AG09319 (cell line): Measurements from ENCODE around the gene GNG7.

Source experiments
- DNase-seq: peaks from one replicate; pipeline ENCODE4 v3.0.0-alpha.2; 2010; ENCODE audit warnings: low read depth; ENCODE audit errors: extremely low read depth
- TF ChIP-seq, protein P1 (sequence below): IDR thresholded peaks from 2 replicates; pipeline ENCODE4 v1.5.1; 2011; ENCODE audit warnings: low read depth, mild to moderate bottlenecking, inconsistent platforms, low read length, moderate library complexity

The GNG7 gene

DNA sequence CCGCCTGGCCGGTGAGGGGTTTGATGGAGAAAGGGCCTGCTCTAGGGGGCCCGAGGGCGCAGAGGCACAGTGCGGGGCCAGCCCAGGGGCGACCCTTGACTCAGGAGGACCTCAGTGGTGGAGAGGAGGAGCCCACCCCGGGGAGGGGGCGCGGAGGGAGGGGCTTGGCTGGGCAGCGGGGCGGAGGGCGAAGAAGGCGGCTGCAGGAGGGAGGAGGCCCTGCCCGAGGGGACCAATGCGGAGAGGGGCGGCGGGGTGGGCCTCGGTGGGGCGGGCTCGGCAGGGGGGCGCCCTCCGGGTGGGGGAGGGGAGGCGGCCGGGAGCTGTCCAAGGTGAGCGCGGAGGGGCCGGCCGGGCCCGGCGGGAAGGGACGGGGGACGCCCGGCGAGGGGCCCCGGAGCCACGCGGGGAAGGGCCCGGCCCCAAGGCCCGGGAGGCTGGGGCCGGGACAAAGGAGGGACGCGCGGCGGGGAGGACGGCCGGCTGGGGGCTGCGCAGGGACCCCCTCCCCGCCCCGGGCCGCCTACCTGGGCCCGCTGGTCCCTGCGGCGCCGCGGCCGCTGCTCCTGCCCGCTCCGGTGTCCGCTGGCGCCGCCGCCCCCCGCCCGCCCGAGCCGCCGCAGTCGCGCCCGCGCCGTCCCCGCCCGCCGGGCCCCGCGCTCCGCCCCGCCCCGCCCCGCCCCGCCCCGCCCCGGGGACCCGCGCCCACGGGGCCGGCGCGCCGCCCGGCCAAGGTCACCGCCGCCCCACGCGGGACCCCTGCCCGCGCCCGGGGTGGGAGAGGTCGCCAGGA lies 18.5 kb upstream of the GNG7 start, which contains the start of gene DIRAS1:
Gene DIRAS1 (minus strand): TSS at position 596 of the 793 bp plus-strand sequence. CDS start 3,566 bp downstream, outside the sequence.
- DNase-seq = no peak
- TF ChIP-seq, protein P1, sequence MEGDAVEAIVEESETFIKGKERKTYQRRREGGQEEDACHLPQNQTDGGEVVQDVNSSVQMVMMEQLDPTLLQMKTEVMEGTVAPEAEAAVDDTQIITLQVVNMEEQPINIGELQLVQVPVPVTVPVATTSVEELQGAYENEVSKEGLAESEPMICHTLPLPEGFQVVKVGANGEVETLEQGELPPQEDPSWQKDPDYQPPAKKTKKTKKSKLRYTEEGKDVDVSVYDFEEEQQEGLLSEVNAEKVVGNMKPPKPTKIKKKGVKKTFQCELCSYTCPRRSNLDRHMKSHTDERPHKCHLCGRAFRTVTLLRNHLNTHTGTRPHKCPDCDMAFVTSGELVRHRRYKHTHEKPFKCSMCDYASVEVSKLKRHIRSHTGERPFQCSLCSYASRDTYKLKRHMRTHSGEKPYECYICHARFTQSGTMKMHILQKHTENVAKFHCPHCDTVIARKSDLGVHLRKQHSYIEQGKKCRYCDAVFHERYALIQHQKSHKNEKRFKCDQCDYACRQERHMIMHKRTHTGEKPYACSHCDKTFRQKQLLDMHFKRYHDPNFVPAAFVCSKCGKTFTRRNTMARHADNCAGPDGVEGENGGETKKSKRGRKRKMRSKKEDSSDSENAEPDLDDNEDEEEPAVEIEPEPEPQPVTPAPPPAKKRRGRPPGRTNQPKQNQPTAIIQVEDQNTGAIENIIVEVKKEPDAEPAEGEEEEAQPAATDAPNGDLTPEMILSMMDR = no peak

- DNase-seq = no peak
- TF ChIP-seq, protein P1 = no peak
These were observed 17.7 kb upstream of the GNG7 start for GRCh38 chr19:2719920-2720776.

DNA sequence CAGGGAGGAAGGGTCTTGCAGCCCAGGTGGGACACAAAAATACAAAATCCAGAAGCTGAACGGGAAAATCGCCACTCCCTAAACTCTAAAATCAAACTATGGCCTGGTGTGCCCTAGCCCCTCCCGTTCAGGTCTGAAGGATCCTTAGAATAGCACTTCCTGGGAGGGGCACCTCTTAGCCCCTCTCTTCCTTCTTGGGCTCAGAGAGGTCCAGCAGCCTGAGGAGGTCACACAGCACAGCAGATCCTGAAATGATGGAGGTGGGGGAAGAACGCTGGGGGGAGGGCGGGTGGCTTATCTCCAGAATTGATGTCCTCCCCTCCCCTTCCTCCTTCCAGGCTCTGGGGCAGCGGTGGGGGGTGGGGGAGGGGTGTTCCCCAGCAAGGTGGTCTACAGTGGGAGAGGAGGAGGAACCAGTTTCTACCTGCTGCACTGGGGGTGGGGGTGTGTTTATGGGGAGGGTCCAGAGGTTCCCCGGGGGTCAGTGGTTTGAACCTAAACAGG lies 16.8 kb upstream of the GNG7 start:
- TF ChIP-seq, protein P1 = no peak
- no peak for DNase-seq

- TF ChIP-seq, protein P1 = no peak
- no peak for DNase-seq
These were observed 15.4 kb upstream of the GNG7 start for GRCh38 chr19:2717638-2718541.

DNA sequence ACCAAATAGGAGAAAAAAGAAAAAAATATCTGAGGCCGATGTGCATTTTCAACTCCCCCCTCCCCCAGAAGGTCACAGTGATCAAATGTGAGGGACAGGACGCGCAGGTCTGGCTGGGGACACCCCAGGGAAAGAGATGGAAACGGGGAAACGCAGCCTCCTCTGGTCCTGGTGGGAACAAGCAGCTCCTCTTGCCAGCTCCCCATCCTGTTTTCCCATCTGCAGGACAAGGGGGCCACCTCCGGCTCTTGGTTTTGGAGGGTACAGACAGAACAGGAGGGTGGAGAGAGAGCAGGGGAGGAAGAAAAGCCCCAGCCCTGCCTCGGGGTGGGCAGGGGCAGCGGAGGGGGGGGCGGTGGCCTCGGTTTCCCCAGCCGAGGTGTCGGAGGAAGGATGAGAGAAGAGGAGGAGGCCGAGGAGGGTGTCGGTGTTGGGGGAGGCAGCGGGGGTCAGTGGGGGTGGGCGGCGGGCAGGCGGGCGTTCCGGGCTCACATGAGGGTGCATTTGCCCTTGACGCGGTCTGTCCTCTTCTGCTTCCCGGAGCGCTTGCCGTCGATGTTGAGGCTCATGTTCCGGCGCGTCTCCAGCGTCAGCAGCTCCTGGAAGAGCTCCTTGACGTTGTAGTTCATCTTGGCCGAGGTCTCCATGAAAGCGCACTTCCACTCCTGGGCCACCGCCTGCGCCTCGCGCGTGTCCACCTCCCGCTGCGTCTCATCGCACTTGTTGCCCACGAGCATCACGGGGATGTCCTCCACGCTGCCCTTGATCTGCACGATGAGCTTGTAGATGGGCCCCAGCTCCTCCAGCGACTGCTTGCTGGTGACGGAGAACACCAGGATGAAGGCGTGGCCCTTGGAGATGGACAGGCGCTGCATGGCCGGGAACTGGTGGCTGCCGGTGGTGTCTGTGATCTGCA lies 14.5 kb upstream of the GNG7 start:
- TF ChIP-seq, protein P1 = no peak

GRCh38 chr19:2716275-2716650 lies 13.8 kb upstream of the GNG7 start:
- TF ChIP-seq, protein P1 = no peak
- no peak for DNase-seq

More for the DNA sequence above, 14.5 kb upstream of the GNG7 start:
- no peak for DNase-seq
